ENCODE data around the gene ASMTL.

DNA sequence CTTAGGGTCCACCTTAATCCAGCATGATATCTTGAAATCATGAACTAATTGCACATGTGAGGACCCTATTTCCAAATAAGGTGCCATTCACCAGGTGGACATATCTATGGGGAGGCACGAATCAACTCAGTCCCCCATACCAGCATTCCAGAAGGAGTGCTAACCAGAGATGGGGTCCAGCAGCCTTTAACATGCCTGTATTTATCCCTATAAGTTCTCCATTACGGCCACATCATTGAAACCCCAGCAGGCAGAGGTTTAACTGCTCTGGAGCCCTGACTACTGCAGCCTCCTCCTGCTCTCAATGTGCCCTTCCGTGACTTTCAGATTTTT, 3.2 kb upstream of the ASMTL start:
- TF ChIP-seq, protein P1, sequence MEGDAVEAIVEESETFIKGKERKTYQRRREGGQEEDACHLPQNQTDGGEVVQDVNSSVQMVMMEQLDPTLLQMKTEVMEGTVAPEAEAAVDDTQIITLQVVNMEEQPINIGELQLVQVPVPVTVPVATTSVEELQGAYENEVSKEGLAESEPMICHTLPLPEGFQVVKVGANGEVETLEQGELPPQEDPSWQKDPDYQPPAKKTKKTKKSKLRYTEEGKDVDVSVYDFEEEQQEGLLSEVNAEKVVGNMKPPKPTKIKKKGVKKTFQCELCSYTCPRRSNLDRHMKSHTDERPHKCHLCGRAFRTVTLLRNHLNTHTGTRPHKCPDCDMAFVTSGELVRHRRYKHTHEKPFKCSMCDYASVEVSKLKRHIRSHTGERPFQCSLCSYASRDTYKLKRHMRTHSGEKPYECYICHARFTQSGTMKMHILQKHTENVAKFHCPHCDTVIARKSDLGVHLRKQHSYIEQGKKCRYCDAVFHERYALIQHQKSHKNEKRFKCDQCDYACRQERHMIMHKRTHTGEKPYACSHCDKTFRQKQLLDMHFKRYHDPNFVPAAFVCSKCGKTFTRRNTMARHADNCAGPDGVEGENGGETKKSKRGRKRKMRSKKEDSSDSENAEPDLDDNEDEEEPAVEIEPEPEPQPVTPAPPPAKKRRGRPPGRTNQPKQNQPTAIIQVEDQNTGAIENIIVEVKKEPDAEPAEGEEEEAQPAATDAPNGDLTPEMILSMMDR (IDR thresholded peaks at IDR 0.05): no peak
- no peak for TF ChIP-seq POLR2AphosphoS5 (IDR thresholded peaks at IDR 0.05; ENCODE audit: insufficient read depth in 1 of 2, low read depth in 1 of 2)

All from vagina (tissue), 2 donors.